RWPE1 (cell line): ENCODE measurements around the gene JPT1.
"Not testable (repeated sequence)": the region's sequence is repeated elsewhere in the genome, so short reads cannot be mapped to it uniquely, and the experiment has no call there.

Experiments used
- CTCF ChIA-PET: fragments of 350-600 bp; sonication (Branson Sonifier 250); formaldehyde crosslinking; extraction: SDS; loops from one replicate; lab custom pipeline; 2021; lab: Yijun Ruan, JAX
- POLR2A ChIA-PET: fragments of 400-600 bp; formaldehyde crosslinking; extraction: SDS; loops from one replicate; lab custom pipeline; 2020; ENCODE audit warnings: antibody characterized with exemption; ENCODE audit not compliant: low non-redundant PET; lab: Yijun Ruan, JAX
- DNase-seq: peaks from one replicate; pipeline ENCODE4 v3.0.0; 2012; ENCODE audit warnings: low spot score
- H3K27ac ChIP-seq: fragments of 450-650 bp; 2 replicates; pipeline ENCODE4 v1.5.1; 2017
- CTCF ChIP-seq: fragments of 450-650 bp; conservative IDR thresholded peaks from 2 replicates; pipeline ENCODE4 v1.5.1; 2017; ENCODE audit warnings: low read depth, mild to moderate bottlenecking

JPT1 gene

DNA sequence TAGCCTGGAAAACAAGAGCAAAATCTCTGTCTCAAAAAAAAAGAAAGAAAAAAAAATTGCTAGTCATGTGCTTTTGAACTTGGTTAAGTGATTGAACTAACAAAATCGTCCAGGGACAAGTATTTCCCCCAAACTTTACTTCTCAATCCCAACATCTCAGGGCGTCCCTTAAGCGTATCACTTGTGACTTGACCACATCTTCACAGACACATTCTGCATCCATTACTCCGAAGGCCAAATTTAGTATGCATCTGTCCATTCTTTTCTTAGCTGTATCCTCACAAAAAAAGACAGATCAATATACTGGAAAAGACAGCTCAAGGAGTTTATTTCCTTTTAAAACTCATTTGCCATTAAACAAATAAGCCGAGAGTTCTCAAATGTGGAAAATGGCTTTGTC is 5.9 kb upstream of the JPT1 start:
- POLR2A ChIA-PET = no interaction called here
- peak overlapping the region; percentile 65 for H3K27ac ChIP-seq
- CTCF ChIA-PET = interaction anchor here (0.6 kb wide), 1 partner anchor 11 kb away, joined by 3 read pairs; no protein-coding TSS in a partner anchor
- DNase-seq = no peak
- TF ChIP-seq CTCF = no peak

GRCh38 chr17:75159196-75160031 is 5.1 kb upstream of the JPT1 start:
- ChIA-PET CTCF (no interaction called here), POLR2A (no interaction called here)
- no peak for TF ChIP-seq CTCF
- H3K27ac ChIP-seq = peak overlapping the region; percentile 65
- DNase-seq = peak; percentile 57

DNA sequence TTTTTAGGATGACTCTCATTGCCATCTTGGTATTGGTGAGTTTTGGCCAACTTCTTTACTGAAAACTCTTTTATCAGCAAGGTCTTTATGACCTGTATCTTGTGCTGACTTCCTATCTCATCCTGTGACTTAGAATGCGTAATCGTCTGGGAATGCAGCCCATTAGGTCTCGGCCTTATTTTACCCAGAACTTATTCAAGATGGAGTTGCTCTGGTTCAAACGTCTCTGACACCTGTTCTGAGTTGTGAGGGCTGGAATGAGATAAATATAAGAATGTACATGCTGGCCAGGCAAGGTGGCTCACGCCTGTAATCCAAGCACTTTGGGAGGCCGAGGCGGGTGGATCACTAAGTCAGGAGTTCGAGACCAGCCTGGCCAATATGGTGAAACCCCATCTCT is 4.2 kb upstream of the JPT1 start:
- CTCF ChIA-PET, DNase-seq, POLR2A ChIA-PET: not testable (repeated sequence)
- peak overlapping the region; percentile 57 for H3K27ac ChIP-seq

DNA sequence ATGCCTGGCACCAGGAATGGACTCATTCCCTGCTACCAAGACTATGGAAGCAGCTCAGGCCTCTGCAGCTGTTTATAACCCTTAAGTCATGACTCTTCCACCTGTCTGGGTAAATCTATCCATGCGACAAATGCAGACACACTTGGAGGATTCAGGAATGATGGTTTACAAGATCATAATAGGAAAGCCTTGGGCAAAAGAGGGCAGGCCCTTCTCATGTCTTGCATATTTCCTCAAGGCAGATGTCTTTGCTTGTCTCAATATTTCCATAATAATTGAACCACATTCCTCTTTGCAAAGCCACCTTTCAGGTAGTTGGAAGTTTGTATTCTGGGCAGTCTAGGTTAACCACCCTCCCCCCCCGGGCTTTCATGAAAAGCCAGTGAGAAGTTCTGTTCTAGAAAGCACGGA is 884 bp upstream of the JPT1 start:
- ChIA-PET CTCF (interaction anchor here (1.0 kb wide), 1 partner anchor 41 kb away, joined by 3 read pairs; no protein-coding TSS in a partner anchor), POLR2A (interaction anchor here (0.6 to 1.5 kb wide), 5 partner anchors 9 to 117 kb away, joined by 3 to 9 read pairs (median 3); no protein-coding TSS in a partner anchor)
- DNase-seq = peak; percentile 23
- peak overlapping the region; percentile 85 for H3K27ac ChIP-seq
- no peak for TF ChIP-seq CTCF

- DNase-seq = no peak
- H3K27ac ChIP-seq = peak overlapping the region; percentile 85
- ChIA-PET CTCF (interaction anchor here (1.1 kb wide), 1 partner anchor 48 kb away, joined by 5 read pairs; no protein-coding TSS in a partner anchor), POLR2A (interaction anchor here (1.4 to 1.5 kb wide), 2 partner anchors 22 to 30 kb away, joined by 3 read pairs; no protein-coding TSS in a partner anchor)
- no peak for TF ChIP-seq CTCF
These were observed 525 bp downstream of the JPT1 start for GRCh38 chr17:75153780-75154194.

GRCh38 chr17:75152922-75153779 is 1.2 kb downstream of the JPT1 start:
- DNase-seq = peak; percentile 63
- H3K27ac ChIP-seq = peak overlapping the region; percentile 85
- no peak for TF ChIP-seq CTCF
- POLR2A ChIA-PET = no interaction called here
- CTCF ChIA-PET = interaction anchor here (0.6 kb wide), 1 partner anchor 165 kb away, joined by 4 read pairs; no protein-coding TSS in a partner anchor
